ENCODE results near the gene EMP2. TPM values are rescaled to one million over a fixed set of nuclear protein-coding genes. Genes with fewer than 3 reads are reported as not detected.
A peak's percentile ranks its signal among the peaks of the same experiment; 100 is the strongest.

EMP2 gene
- polyA plus RNA-seq, 2 donors, result 68.6 to 90.9 TPM

- no peaks in the 10 kb centered on the region for H3K36me3 ChIP-seq (ENCODE audit: control insufficient read depth in 2 of 2, insufficient read depth in 2 of 2, low read length in 1 of 2)
- no peaks in the 10 kb centered on the region for H3K9me3 ChIP-seq (ENCODE audit: control insufficient read depth in 2 of 2, insufficient read depth in 1 of 2, low read depth in 1 of 2, low read length in 1 of 2)
- 57 to 66% methylated on average over 7 of the region's 7 CpGs for WGBS, 2 donors
- H3K4me1 ChIP-seq (ENCODE audit: control insufficient read depth in 2 of 2, insufficient read depth in 2 of 2, low read length in 1 of 2), result peaks cover 10 to 38% of the 10 kb centered on the region in 2 donors
- H3K4me3 ChIP-seq (ENCODE audit: low read depth in 1 of 2, low read length in 2 of 2), result no peak overlapping the region
- no peaks in the 10 kb centered on the region for H3K27me3 ChIP-seq (ENCODE audit: control insufficient read depth in 1 of 2, insufficient read depth in 2 of 2, low read length in 2 of 2)
- peak overlapping the region; percentile 77 to 82 for H3K27ac ChIP-seq (ENCODE audit: low read depth in 2 of 2, low read length in 1 of 2)
These were observed 19.2 kb upstream of the EMP2 start for GRCh38 chr16:10599626-10600025.

DNA sequence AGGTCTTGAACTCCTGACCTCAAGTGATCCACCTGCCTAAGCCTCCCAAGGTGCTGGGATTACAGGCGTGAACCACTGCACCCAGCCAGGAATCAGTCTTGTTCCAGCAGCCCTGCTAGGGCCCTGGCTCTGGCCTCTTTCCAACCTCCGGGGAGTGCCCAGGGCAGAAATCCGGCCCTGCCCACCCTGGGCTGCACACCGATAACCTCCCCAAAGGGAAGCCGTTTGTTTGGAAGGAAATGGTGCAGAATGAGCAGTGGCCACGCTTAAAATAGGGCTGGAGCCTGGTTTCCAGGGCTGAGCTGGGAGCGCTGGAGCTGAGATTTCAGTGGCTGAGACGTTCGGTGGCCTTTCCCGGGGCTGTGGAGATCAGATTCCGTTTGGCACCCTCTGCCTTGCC is 17.8 kb upstream of the EMP2 start:
- WGBS, 2 donors, result 25 to 27% methylated on average over 11 of the region's 11 CpGs
- Histone ChIP-seq H3K27ac (ENCODE audit: low read depth in 2 of 2, low read length in 1 of 2) (peak overlapping the region; percentile 82 to 86), H3K4me1 (ENCODE audit: control insufficient read depth in 2 of 2, insufficient read depth in 2 of 2, low read length in 1 of 2) (peaks cover 10 to 41% of the 10 kb centered on the region in 2 donors)

DNA sequence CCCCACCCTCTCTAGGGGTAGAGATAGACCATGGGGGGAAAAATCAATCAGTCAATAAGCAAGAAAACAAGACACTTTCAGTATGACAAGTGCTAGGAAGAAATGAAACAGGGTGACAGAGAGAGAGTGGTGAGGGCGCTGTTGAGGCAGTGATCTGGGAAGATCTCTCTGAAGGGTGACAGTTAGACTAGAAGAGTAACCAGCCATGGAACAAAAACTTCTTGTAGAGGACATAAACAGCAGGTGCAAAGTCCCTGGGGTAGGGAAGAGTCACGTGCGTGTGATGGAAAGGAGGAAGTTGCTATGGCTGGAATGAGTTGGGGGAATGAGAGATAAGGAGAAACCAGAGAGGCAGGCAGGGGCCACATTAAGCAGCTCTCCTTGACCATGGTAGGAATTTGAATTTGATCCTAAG is 16.8 kb upstream of the EMP2 start:
- WGBS, 2 donors, result 66 to 75% methylated on average over 3 of the region's 3 CpGs
- peak overlapping the region; percentile 50 to 86 for H3K27ac ChIP-seq (ENCODE audit: low read depth in 2 of 2, low read length in 1 of 2)
- H3K9me3 ChIP-seq (ENCODE audit: control insufficient read depth in 2 of 2, insufficient read depth in 1 of 2, low read depth in 1 of 2, low read length in 1 of 2), result no peaks in the 10 kb centered on the region

More for the DNA sequence above, 17.8 kb upstream of the EMP2 start:
- Histone ChIP-seq H3K27me3 (ENCODE audit: control insufficient read depth in 1 of 2, insufficient read depth in 2 of 2, low read length in 2 of 2) (no peaks in the 10 kb centered on the region), H3K4me3 (ENCODE audit: low read depth in 1 of 2, low read length in 2 of 2) (no peak overlapping the region), H3K9me3 (ENCODE audit: control insufficient read depth in 2 of 2, insufficient read depth in 1 of 2, low read depth in 1 of 2, low read length in 1 of 2) (no peaks in the 10 kb centered on the region), H3K36me3 (ENCODE audit: control insufficient read depth in 2 of 2, insufficient read depth in 2 of 2, low read length in 1 of 2) (no peaks in the 10 kb centered on the region)

DNA sequence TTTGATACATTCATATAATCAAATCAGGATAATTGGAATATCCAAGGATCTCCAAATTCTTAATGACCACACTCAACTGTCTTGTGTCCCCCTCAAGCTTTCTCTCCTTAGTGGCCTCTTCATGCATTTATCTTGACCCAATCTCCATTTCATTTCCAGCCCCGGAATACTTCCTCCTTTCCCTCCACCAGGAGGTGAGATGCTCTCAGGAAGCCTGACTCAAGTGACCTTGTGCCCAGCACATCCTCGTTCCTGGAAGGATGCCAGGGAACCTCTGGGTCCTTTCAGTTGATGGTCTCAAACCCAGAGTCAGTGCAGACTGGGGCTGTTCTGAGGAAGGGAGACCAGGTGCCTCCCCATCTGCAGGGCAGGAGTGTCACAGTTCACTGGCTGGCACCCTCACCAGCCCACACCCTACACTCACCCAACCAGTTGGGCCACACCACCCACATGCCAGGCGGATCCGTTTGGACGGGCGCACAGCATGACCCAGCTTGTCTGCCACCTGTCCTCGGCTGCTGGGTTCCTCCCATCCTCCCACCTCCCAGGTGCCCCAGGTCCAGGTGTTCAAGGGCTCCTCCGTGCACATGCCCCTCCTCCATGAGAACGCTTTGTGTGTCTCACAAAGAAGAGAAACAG is 14.0 kb upstream of the EMP2 start:
- Histone ChIP-seq H3K9me3 (ENCODE audit: control insufficient read depth in 2 of 2, insufficient read depth in 1 of 2, low read depth in 1 of 2, low read length in 1 of 2) (no peaks in the 10 kb centered on the region), H3K36me3 (ENCODE audit: control insufficient read depth in 2 of 2, insufficient read depth in 2 of 2, low read length in 1 of 2) (no peaks in the 10 kb centered on the region), H3K4me3 (ENCODE audit: low read depth in 1 of 2, low read length in 2 of 2) (no peak overlapping the region), H3K27ac (ENCODE audit: low read depth in 2 of 2, low read length in 1 of 2) (peak overlapping the region; percentile 84 to 86), H3K27me3 (ENCODE audit: control insufficient read depth in 1 of 2, insufficient read depth in 2 of 2, low read length in 2 of 2) (no peaks in the 10 kb centered on the region), H3K4me1 (ENCODE audit: control insufficient read depth in 2 of 2, insufficient read depth in 2 of 2, low read length in 1 of 2) (peaks cover 0 to 27% of the 10 kb centered on the region in 2 donors)
- WGBS, 2 donors, result 37 to 41% methylated on average over 9 of the region's 9 CpGs

More for the DNA sequence above, 16.8 kb upstream of the EMP2 start:
- Histone ChIP-seq H3K36me3 (ENCODE audit: control insufficient read depth in 2 of 2, insufficient read depth in 2 of 2, low read length in 1 of 2) (no peaks in the 10 kb centered on the region), H3K4me3 (ENCODE audit: low read depth in 1 of 2, low read length in 2 of 2) (no peak overlapping the region), H3K4me1 (ENCODE audit: control insufficient read depth in 2 of 2, insufficient read depth in 2 of 2, low read length in 1 of 2) (peaks cover 10 to 40% of the 10 kb centered on the region in 2 donors), H3K27me3 (ENCODE audit: control insufficient read depth in 1 of 2, insufficient read depth in 2 of 2, low read length in 2 of 2) (no peaks in the 10 kb centered on the region)

DNA sequence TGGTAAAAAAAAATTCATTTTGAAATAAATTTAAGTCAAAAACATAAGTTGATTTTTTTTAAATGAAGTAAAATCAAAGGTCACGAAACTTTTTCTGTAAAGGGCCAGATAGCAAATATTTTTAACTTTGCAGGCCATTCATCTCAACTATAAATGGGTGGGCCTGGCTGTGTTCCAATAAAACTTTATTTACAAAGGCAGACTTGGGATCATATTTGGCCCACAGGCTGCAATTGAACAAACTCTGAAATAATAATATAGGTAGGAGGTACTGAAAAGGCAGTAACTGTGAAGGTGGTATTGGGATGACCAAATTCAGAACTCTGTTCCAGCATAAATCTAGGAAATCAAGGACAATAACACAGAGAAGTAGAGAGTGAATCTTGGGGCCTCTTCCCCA is 12.2 kb upstream of the EMP2 start:
- Histone ChIP-seq H3K27me3 (ENCODE audit: control insufficient read depth in 1 of 2, insufficient read depth in 2 of 2, low read length in 2 of 2) (no peaks in the 10 kb centered on the region), H3K36me3 (ENCODE audit: control insufficient read depth in 2 of 2, insufficient read depth in 2 of 2, low read length in 1 of 2) (no peaks in the 10 kb centered on the region), H3K4me3 (ENCODE audit: low read depth in 1 of 2, low read length in 2 of 2) (no peak overlapping the region), H3K27ac (ENCODE audit: low read depth in 2 of 2, low read length in 1 of 2) (no peak overlapping the region), H3K4me1 (ENCODE audit: control insufficient read depth in 2 of 2, insufficient read depth in 2 of 2, low read length in 1 of 2) (peaks cover 0 to 17% of the 10 kb centered on the region in 2 donors), H3K9me3 (ENCODE audit: control insufficient read depth in 2 of 2, insufficient read depth in 1 of 2, low read depth in 1 of 2, low read length in 1 of 2) (no peaks in the 10 kb centered on the region)
- 87 to 92% methylated on average over 1 of the region's 1 CpG for WGBS, 2 donors

- Histone ChIP-seq H3K4me3 (ENCODE audit: low read depth in 1 of 2, low read length in 2 of 2) (no peak overlapping the region), H3K27ac (ENCODE audit: low read depth in 2 of 2, low read length in 1 of 2) (peak overlapping the region in 1 of 2 donors; percentile 76), H3K9me3 (ENCODE audit: control insufficient read depth in 2 of 2, insufficient read depth in 1 of 2, low read depth in 1 of 2, low read length in 1 of 2) (no peaks in the 10 kb centered on the region), H3K4me1 (ENCODE audit: control insufficient read depth in 2 of 2, insufficient read depth in 2 of 2, low read length in 1 of 2) (peaks cover 0 to 10% of the 10 kb centered on the region in 2 donors), H3K36me3 (ENCODE audit: control insufficient read depth in 2 of 2, insufficient read depth in 2 of 2, low read length in 1 of 2) (no peaks in the 10 kb centered on the region), H3K27me3 (ENCODE audit: control insufficient read depth in 1 of 2, insufficient read depth in 2 of 2, low read length in 2 of 2) (no peaks in the 10 kb centered on the region)
- 76 to 81% methylated on average over 4 of the region's 4 CpGs for WGBS, 2 donors
These were observed 9.9 kb upstream of the EMP2 start for GRCh38 chr16:10590342-10590741.

DNA sequence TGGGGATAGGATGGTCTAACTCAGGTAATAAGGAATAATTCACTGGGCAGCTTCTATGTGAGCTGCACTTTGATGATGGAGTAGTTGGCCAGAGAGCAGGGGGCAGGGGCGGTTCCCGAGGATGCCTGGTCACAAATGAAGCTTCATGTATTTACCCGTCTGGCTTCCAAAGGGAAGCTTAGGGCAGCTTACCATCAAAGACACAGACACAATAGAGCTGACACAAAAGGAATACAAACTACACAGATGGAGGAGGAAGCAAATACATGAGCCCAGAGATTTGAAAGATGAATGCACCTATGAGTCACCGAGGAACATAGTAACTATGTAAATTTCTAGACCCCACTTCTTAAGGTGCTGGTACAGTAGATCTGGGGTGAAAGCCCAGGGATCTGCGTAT is 8.7 kb upstream of the EMP2 start:
- Histone ChIP-seq H3K9me3 (ENCODE audit: control insufficient read depth in 2 of 2, insufficient read depth in 1 of 2, low read depth in 1 of 2, low read length in 1 of 2) (no peaks in the 10 kb centered on the region), H3K4me3 (ENCODE audit: low read depth in 1 of 2, low read length in 2 of 2) (no peak overlapping the region), H3K4me1 (ENCODE audit: control insufficient read depth in 2 of 2, insufficient read depth in 2 of 2, low read length in 1 of 2) (peaks cover 0 to 4% of the 10 kb centered on the region in 2 donors), H3K36me3 (ENCODE audit: control insufficient read depth in 2 of 2, insufficient read depth in 2 of 2, low read length in 1 of 2) (no peaks in the 10 kb centered on the region), H3K27me3 (ENCODE audit: control insufficient read depth in 1 of 2, insufficient read depth in 2 of 2, low read length in 2 of 2) (no peaks in the 10 kb centered on the region), H3K27ac (ENCODE audit: low read depth in 2 of 2, low read length in 1 of 2) (peak overlapping the region; percentile 48 to 76)
- 48 to 56% methylated on average over 5 of the region's 5 CpGs for WGBS, 2 donors

GRCh38 chr16:10587622-10588021 is 7.2 kb upstream of the EMP2 start:
- Histone ChIP-seq H3K27me3 (ENCODE audit: control insufficient read depth in 1 of 2, insufficient read depth in 2 of 2, low read length in 2 of 2) (no peaks in the 10 kb centered on the region), H3K4me3 (ENCODE audit: low read depth in 1 of 2, low read length in 2 of 2) (no peak overlapping the region), H3K27ac (ENCODE audit: low read depth in 2 of 2, low read length in 1 of 2) (no peak overlapping the region), H3K36me3 (ENCODE audit: control insufficient read depth in 2 of 2, insufficient read depth in 2 of 2, low read length in 1 of 2) (no peaks in the 10 kb centered on the region), H3K4me1 (ENCODE audit: control insufficient read depth in 2 of 2, insufficient read depth in 2 of 2, low read length in 1 of 2) (peaks cover 0 to 4% of the 10 kb centered on the region in 2 donors), H3K9me3 (ENCODE audit: control insufficient read depth in 2 of 2, insufficient read depth in 1 of 2, low read depth in 1 of 2, low read length in 1 of 2) (no peaks in the 10 kb centered on the region)
- WGBS, 2 donors, result 47 to 55% methylated on average over 2 of the region's 2 CpGs

DNA sequence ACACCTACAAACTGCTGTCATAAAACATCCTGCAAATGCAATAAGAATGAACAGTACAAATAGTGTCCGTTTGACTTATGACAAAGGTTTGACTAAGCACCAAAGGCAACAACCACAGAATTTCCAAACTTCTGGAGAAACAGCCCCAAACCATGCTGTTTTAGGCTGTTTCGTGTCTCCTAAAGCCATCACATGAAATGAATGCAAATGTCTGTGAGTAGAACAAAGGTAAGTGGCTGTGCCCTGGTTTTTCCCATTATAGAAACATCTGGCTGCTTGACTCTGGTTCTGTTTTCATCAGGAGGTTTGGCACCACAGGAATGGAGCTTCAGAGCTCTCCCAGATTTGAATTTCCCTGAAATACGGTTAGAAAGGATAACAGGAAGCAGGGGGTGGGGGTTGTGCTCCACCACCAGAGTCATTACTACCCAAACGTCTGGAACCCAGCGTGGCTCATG is 4.6 kb upstream of the EMP2 start:
- no peaks in the 10 kb centered on the region for H3K27me3 ChIP-seq (ENCODE audit: control insufficient read depth in 1 of 2, insufficient read depth in 2 of 2, low read length in 2 of 2)
- H3K4me1 ChIP-seq (ENCODE audit: control insufficient read depth in 2 of 2, insufficient read depth in 2 of 2, low read length in 1 of 2), result peaks cover 3 to 8% of the 10 kb centered on the region in 2 donors
- no peaks in the 10 kb centered on the region for H3K9me3 ChIP-seq (ENCODE audit: control insufficient read depth in 2 of 2, insufficient read depth in 1 of 2, low read depth in 1 of 2, low read length in 1 of 2)
- no peak overlapping the region for H3K4me3 ChIP-seq (ENCODE audit: low read depth in 1 of 2, low read length in 2 of 2)
- no peaks in the 10 kb centered on the region for H3K36me3 ChIP-seq (ENCODE audit: control insufficient read depth in 2 of 2, insufficient read depth in 2 of 2, low read length in 1 of 2)
- 65% methylated on average over 5 of the region's 5 CpGs for WGBS, 2 donors
- no peak overlapping the region for H3K27ac ChIP-seq (ENCODE audit: low read depth in 2 of 2, low read length in 1 of 2)

- no peaks in the 10 kb centered on the region for H3K9me3 ChIP-seq (ENCODE audit: control insufficient read depth in 2 of 2, insufficient read depth in 1 of 2, low read depth in 1 of 2, low read length in 1 of 2)
- H3K4me3 ChIP-seq (ENCODE audit: low read depth in 1 of 2, low read length in 2 of 2), result no peak overlapping the region
- no peaks in the 10 kb centered on the region for H3K36me3 ChIP-seq (ENCODE audit: control insufficient read depth in 2 of 2, insufficient read depth in 2 of 2, low read length in 1 of 2)
- H3K4me1 ChIP-seq (ENCODE audit: control insufficient read depth in 2 of 2, insufficient read depth in 2 of 2, low read length in 1 of 2), result peaks cover 6 to 7% of the 10 kb centered on the region in 2 donors
- H3K27ac ChIP-seq (ENCODE audit: low read depth in 2 of 2, low read length in 1 of 2), result no peak overlapping the region
- 89% methylated on average over 4 of the region's 4 CpGs for WGBS, 2 donors
- H3K27me3 ChIP-seq (ENCODE audit: control insufficient read depth in 1 of 2, insufficient read depth in 2 of 2, low read length in 2 of 2), result no peaks in the 10 kb centered on the region
These were observed 2.9 kb upstream of the EMP2 start for GRCh38 chr16:10583269-10583668.

Data from esophagus (tissue), 2 donors.